HepG2 (cell line): ENCODE measurements around the gene BCO1. TPM values are rescaled to one million over a fixed set of nuclear protein-coding genes. Genes with fewer than 3 reads are reported as not detected.

Experiments
- ATAC-seq: fragments of 200-7000 bp; cut with Tn5 transposase; 3 replicates; pipeline ENCODE4 v1.9.1; 2020; ENCODE audit warnings: mild to moderate bottlenecking, moderate library complexity
- BruUV-seq: library from RNA; stranded (reverse); fragments of 400-500 nt; replicated peaks from 2 replicates; lab custom pipeline; 2021; lab: Mats Ljungman, UMichigan
- CTCF ChIA-PET: fragments of 300-600 bp; formaldehyde crosslinking; extraction: SDS; loops from one replicate; lab custom pipeline; 2021; ENCODE audit warnings: low total read pairs, inconsistent platforms, low intra/inter-chr PET ratio; lab: Yijun Ruan, JAX
- POLR2A ChIA-PET: fragments of 350-600 bp; sonication (Branson Sonifier 250); formaldehyde crosslinking; loops from one replicate; lab custom pipeline; 2020; ENCODE audit warnings: antibody characterized with exemption, inconsistent platforms; lab: Yijun Ruan, JAX
- DNase-seq: peaks from one replicate; pipeline ENCODE4 v3.0.0-alpha.2; 2015; ENCODE audit warnings: low spot score
- FAIRE-seq: peaks from 3 replicates; lab custom pipeline; 2011; peaks lifted over from hg19 to GRCh38; lab: Jason Lieb, UNC
- H2AFZ ChIP-seq: one replicate; pipeline ENCODE4 v1.6.1; 2011; ENCODE audit warnings: low read length, inconsistent platforms
- H3K27ac ChIP-seq: fragments of 300-600 bp; 3 replicates; pipeline ENCODE4 v1.8.0; 2011; ENCODE audit warnings: mixed run types, mild to moderate bottlenecking, mixed read lengths, low read length, inconsistent platforms; ENCODE audit not compliant: insufficient read depth; ENCODE audit errors: extremely low read length
- H3K27me3 ChIP-seq, 2 experiments: fragments of 200-600 bp in 1 of 2; 2 replicates in 1 of 2; 3 replicates in 1 of 2; pipeline versions ENCODE4 v1.6.0 to v1.8.0; 2011; ENCODE audit warnings: low read length in 2 of 2, mild to moderate bottlenecking in 2 of 2, moderate library complexity in 2 of 2, inconsistent platforms in 1 of 2; ENCODE audit not compliant: insufficient read depth in 2 of 2, control insufficient read depth in 1 of 2
- H3K36me3 ChIP-seq, 2 experiments: fragments of 200-600 bp in 1 of 2; replicated peaks in 1 of 2; 2 replicates in 1 of 2; 3 replicates in 1 of 2; pipeline versions ENCODE4 v1.5.1 to v1.8.0; 2011; ENCODE audit warnings: low read length in 2 of 2, inconsistent platforms in 1 of 2; ENCODE audit not compliant: insufficient read depth in 2 of 2, control insufficient read depth in 1 of 2
- H3K4me1 ChIP-seq: 2 replicates; pipeline ENCODE4 v1.5.1; 2012; ENCODE audit warnings: low read length, inconsistent platforms; ENCODE audit not compliant: insufficient read depth
- H3K4me2 ChIP-seq: 2 replicates; pipeline ENCODE4 v1.6.0; 2011; ENCODE audit warnings: low read depth, low read length, inconsistent platforms
- H3K4me3 ChIP-seq, 3 experiments: fragments of 200-600 bp in 1 of 3; sonication (generic), shearing (Covaris generic) in 1 of 3; replicated peaks in 1 of 3; 2 replicates each; pipeline ENCODE4 v1.5.1; 2011 to 2016; ENCODE audit warnings: low read length in 3 of 3, inconsistent platforms in 2 of 3, low read depth in 2 of 3, mild to moderate bottlenecking in 2 of 3, control low read depth in 1 of 3, mixed read lengths in 1 of 3; ENCODE audit not compliant: insufficient read depth in 1 of 3
- H3K79me2 ChIP-seq: one replicate; pipeline ENCODE4 v1.6.1; 2011; ENCODE audit warnings: low read length, inconsistent platforms; ENCODE audit not compliant: insufficient read depth
- H3K9ac ChIP-seq: 2 replicates; pipeline ENCODE4 v1.6.0; 2011; ENCODE audit warnings: mild to moderate bottlenecking, low read depth, low read length, inconsistent platforms; ENCODE audit not compliant: insufficient read depth
- H3K9me3 ChIP-seq: 2 replicates; pipeline ENCODE4 v1.5.1; 2012; ENCODE audit warnings: mild to moderate bottlenecking, low read length
- H4K20me1 ChIP-seq: 2 replicates; pipeline ENCODE4 v1.6.0; 2011; ENCODE audit warnings: inconsistent platforms, mild to moderate bottlenecking, low read length, moderate library complexity; ENCODE audit not compliant: insufficient read depth
- DRAP1 ChIP-seq: IDR thresholded peaks from 2 replicates; pipeline ENCODE4 v1.6.1; 2016; ENCODE audit warnings: missing genetic modification reagents, missing compliant biosample characterization
- GLMP ChIP-seq: sonication (generic); formaldehyde crosslinking; IDR thresholded peaks from 2 replicates; pipeline ENCODE4 v1.9.0; 2021; ENCODE audit warnings: missing genetic modification reagents, mild to moderate bottlenecking, borderline replicate concordance
- RFXAP ChIP-seq: sonication (generic); formaldehyde crosslinking; IDR thresholded peaks from 2 replicates; pipeline ENCODE4 v1.4.0; 2020; ENCODE audit warnings: missing genetic modification reagents, borderline replicate concordance
- SMAD9 ChIP-seq: sonication (generic); formaldehyde crosslinking; IDR thresholded peaks from 2 replicates; pipeline ENCODE4 v1.5.1; 2020; ENCODE audit warnings: mild to moderate bottlenecking, missing genetic modification reagents
- SOX13 ChIP-seq, 3 experiments: fragments of 450-650 bp in 1 of 3; sonication (generic) in 1 of 3; formaldehyde crosslinking in 1 of 3; IDR thresholded peaks in 2 of 3; conservative IDR thresholded peaks in 1 of 3; 2 replicates each; pipeline versions ENCODE4 v1.5.0 to v1.6.1; 2016 to 2020; ENCODE audit warnings: antibody characterized with exemption in 1 of 3, mild to moderate bottlenecking in 1 of 3, missing compliant biosample characterization in 1 of 3, missing genetic modification reagents in 1 of 3, moderate library complexity in 1 of 3
- ZBTB39 ChIP-seq: sonication (generic); formaldehyde crosslinking; IDR thresholded peaks from 2 replicates; pipeline ENCODE4 v1.5.0; 2020; ENCODE audit warnings: missing genetic modification reagents
- ZC3H13 ChIP-seq: sonication (generic); formaldehyde crosslinking; IDR thresholded peaks from 2 replicates; pipeline ENCODE4 v1.8.1; 2023; ENCODE audit warnings: mild to moderate bottlenecking, missing genetic modification reagents, moderate library complexity
- ZNF34 ChIP-seq: sonication (generic); formaldehyde crosslinking; IDR thresholded peaks from 2 replicates; pipeline ENCODE4 v1.4.0; 2020; ENCODE audit warnings: mild to moderate bottlenecking, missing genetic modification reagents, borderline replicate concordance
- ZNF737 ChIP-seq: sonication (generic); formaldehyde crosslinking; IDR thresholded peaks from 2 replicates; pipeline ENCODE4 v1.5.0; 2020; ENCODE audit warnings: missing genetic modification reagents, mild to moderate bottlenecking, borderline replicate concordance
- ZNF800 ChIP-seq: sonication (generic); formaldehyde crosslinking; IDR thresholded peaks from 2 replicates; pipeline ENCODE4 v1.4.0; 2020; ENCODE audit warnings: missing genetic modification reagents
- WGBS: methylation state at CpG from one replicate; pipeline ENCODE4 v1.1.6; 2017; ENCODE audit warnings: low lambda C conversion rate; 5-methylcytosine and 5-hydroxymethylcytosine counted together
- in situ Hi-C: cut with HindIII; loops from 2 replicates; pipeline ENCODE4 v1.10.0; 2017; ENCODE audit warnings: low pct_unique_long_range_greater_than_20kb; ENCODE audit not compliant: extremely low pct_ligation_motif_present
- intact Hi-C: fragments of 100-400 bp; cut with micrococcal nuclease; formaldehyde crosslinking; loops from one replicate; pipeline ENCODE4 v1.10.0; 2022; ENCODE audit not compliant: unreplicated experiment
- polyA plus RNA-seq, 8 experiments: library from polyadenylated mRNA; depleted of rRNA in 3 of 8; stranded (reverse) in 7 of 8; unstranded in 1 of 8; fragments of >200 nt; fragmentation: Illumina TruSeq in 4 of 8; extraction: Trizol in 4 of 8; gene quantifications; 2 replicates each; pipeline versions ENCODE4 v1.2.1 to v1.2.3, GENCODE V29; 2011 to 2016; ENCODE audit warnings: low read depth in 4 of 8, missing spikeins in 1 of 8, mixed read lengths in 1 of 8; ENCODE audit not compliant: insufficient read depth in 1 of 8
- total RNA-seq, 5 experiments: library from RNA; depleted of rRNA; stranded (reverse); fragments of >200 nt; fragmentation: Illumina TruSeq; extraction: Trizol; gene quantifications; 2 replicates each; pipeline ENCODE4 v1.2.3, GENCODE V29; 2016; ENCODE audit warnings: low read depth in 1 of 5

BCO1 gene
- total and polyA plus RNA-seq, 2 of the 13 experiments (the other 11 are each of a cell fraction or from before 2014, with no cell fraction given) = 0.11 TPM; not detected in 1

GRCh38 chr16:81321039-81321438, 82.5 kb downstream of the BCO1 start:
- Histone ChIP-seq H3K79me2 (peaks cover 70% of the 10 kb centered on the region), H3K27me3 (no peaks in the 10 kb centered on the region), H3K4me2 (no peak overlapping the region), H3K9ac (no peak overlapping the region), H2AFZ (no peak overlapping the region), H3K9me3 (no peaks in the 10 kb centered on the region), H3K27ac (no peak overlapping the region), H3K4me1 (peaks cover 26% of the 10 kb centered on the region), H3K4me3 (no peak overlapping the region), H3K36me3 (peaks cover 2 to 4% of the 10 kb centered on the region in 2 experiments; a peak in 1 of 5 replicates), H4K20me1 (peaks cover 2% of the 10 kb centered on the region; the same call in 1 of the 2 replicates)
- in situ Hi-C loops = no loop called here
- no peak for ATAC-seq
- CTCF ChIA-PET = no interaction called here
- intact Hi-C loops = no loop called here
- POLR2A ChIA-PET = no interaction called here
- FAIRE-seq = no peak
- 100% methylated on average over 2 of the region's 2 CpGs for WGBS
- DNase-seq = no peak
- TF ChIP-seq RFXAP (CRISPR knock-in tag) = no peak
- no peak for TF ChIP-seq GLMP (CRISPR knock-in tag)
- TF ChIP-seq ZNF737 = no peak
- TF ChIP-seq ZNF800 (CRISPR knock-in tag) = no peak
- no peak for TF ChIP-seq ZC3H13 (CRISPR knock-in tag)
- no peak for TF ChIP-seq ZNF34 (CRISPR knock-in tag)
- no peak for TF ChIP-seq ZBTB39 (CRISPR knock-in tag)
- TF ChIP-seq SMAD9 (CRISPR knock-in tag) = no peak
- TF ChIP-seq SOX13 (IDR thresholded peaks at IDR 0.05) = no peak
- TF ChIP-seq SOX13 (CRISPR knock-in tag; conservative IDR thresholded peaks at IDR 0.05 in 1 of 2, IDR thresholded peaks at IDR 0.05 in 1 of 2) = no peak
- TF ChIP-seq DRAP1 (CRISPR knock-in tag) = no peak
- TF ChIP-seq, all 625 proteins: peak for 0
- BruUV-seq = no TSS peak
